22Rv1 (cell line): ENCODE results near the gene TMEM106C.

Experiments used
- CTCF ChIP-seq: fragments of 450-650 bp; IDR thresholded peaks from 2 replicates; pipeline ENCODE4 v1.5.1; 2017; ENCODE audit warnings: mild to moderate bottlenecking
- ZFX ChIP-seq: fragments of 450-650 bp; IDR thresholded peaks from 2 replicates; pipeline ENCODE4 v1.6.1; 2017; ENCODE audit warnings: antibody characterized with exemption, borderline replicate concordance

DNA sequence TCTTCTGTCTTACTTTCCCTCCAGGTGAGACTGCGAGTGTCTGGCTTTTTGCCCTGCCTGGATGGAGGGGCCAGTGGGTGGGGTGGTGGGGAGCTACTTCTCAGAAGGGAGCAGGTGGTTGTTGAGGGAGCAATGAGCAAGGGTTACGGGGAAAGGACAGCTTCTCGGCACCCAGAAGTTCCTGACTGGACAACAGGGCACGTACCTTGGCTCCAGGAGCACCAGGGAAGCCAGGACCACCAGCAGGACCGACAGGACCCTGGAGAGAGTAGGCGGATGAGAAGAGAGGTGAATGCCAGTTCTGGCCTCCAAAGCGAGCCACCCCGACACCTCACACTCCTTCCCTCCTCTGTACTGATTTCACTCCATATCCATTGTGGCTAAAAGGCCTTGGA lies 25.6 kb downstream of the TMEM106C start:
- TF ChIP-seq CTCF (no peak), ZFX (no peak)
